ENCODE data around the gene SDK2.
A peak's percentile ranks its signal among the peaks of the same experiment; 100 is the strongest.

DNA sequence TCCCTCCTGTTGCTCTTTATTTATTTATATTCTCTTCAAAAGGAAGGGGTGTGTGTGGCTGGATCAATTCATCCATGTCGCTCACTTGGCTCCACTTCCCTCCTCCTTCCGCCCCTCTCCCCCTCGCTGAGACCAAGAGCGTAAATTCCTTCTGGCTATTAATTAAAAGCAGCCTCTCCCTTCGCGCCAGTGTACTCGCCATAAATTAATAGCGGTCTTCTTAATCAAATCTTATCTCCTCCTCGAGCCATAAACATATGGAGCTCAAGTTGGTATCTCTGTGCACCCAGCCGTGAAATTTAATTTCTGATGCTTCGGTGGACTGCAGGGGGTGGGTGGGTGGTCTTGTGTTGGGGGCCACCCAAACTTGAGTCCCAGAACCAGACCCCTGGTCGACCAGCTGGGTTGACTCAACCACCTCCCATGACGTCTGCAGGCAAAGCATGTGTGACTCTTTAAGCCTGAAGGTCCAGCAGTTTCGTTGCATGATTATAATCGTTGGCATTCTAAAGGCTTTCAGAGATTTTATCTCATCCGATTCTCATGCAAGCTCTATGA, 57.9 kb downstream of the SDK2 start:
- TF ChIP-seq GATA3 (IDR thresholded peaks at IDR 0.05; ENCODE audit: low read depth, low read length) (no peak; the same call in 1 of the 2 replicates), GATA2 (IDR thresholded peaks at IDR 0.05; ENCODE audit: low read depth, low read length) (peak; percentile 84)

Measured in SH-SY5Y (cell line).